ENCODE data around the gene CKB.

CKB gene

GRCh38 chr14:103522649-103523574, at the start of gene CKB:
TSS of gene CKB (minus strand) at chr14:103522830. CDS start at chr14:103522493, 337 bp downstream.
- peak; percentile 45 for DNase-seq

- no peak for DNase-seq
These were observed 46.8 kb upstream of the CKB start for GRCh38 chr14:103569408-103569807.

DNA sequence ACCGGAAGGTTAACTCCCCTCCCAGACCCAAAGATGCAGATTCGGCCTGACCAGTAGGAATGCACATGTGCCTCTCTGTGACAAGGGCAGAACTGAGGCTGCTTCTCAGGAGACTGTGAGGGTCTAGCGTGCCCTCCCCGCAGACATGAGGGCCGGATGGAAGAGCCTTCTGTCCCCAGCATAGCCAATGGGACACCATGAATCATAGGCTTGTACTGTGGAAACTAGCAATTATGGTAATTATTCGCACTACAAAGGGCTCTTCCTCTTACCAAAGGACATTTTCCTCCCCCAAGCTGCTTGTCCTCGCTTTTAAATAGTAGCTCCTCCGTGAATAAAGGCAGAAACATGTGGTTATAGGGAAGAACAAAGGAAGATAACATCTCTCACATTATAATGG, 46.3 kb upstream of the CKB start:
- no peak for DNase-seq

DNA sequence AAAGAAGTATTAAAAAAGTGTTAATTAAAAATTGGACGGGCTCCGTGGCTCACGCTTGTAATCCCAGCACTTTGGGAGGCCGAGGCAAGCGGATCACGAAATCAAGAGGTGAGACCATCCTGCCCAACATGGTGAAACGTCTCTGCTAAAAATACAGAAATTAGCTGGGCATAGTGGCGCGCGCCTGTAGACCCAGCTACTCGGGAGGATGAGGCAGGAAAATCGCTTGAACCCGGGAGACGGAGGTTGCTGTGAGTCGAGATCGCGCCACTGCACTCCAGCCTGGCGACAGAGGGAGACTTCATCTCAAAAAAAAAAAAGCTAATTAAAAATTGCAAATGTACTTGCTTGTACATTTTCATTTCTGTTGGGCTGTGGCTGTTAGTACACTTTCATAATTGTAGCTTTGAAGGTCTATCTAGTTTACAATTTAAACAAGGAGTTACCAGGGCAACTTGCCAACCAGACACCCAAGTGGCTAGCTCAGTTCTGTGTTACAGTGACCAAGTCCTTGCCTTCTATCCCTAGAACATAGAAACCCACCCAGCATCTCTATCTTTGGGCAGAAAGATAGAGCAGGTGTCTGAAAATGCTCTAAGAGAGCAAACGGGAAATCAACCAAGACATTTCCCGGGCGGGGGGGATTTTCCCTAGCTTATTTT, 41.3 kb upstream of the CKB start:
- no peak for DNase-seq

DNA sequence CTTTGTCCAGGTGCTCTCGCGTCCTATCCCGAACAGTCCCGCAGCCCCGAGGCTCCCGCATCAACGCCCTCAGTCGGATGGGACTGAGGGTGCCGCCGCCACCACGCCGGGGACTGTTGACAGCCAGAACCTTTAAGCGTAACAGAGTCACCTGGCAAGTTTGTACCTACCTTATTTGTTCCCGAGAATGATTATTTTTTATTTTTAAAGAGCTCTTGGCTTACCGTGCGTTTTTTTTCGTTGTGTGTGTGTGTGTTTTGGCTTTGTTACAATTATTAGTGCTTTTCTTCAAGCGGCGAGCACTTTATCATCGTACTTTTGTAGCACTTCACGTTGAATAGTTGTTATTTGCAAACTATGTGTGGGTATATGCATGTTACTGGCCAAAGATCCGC, 40.6 kb upstream of the CKB start:
- DNase-seq, result no peak

DNA sequence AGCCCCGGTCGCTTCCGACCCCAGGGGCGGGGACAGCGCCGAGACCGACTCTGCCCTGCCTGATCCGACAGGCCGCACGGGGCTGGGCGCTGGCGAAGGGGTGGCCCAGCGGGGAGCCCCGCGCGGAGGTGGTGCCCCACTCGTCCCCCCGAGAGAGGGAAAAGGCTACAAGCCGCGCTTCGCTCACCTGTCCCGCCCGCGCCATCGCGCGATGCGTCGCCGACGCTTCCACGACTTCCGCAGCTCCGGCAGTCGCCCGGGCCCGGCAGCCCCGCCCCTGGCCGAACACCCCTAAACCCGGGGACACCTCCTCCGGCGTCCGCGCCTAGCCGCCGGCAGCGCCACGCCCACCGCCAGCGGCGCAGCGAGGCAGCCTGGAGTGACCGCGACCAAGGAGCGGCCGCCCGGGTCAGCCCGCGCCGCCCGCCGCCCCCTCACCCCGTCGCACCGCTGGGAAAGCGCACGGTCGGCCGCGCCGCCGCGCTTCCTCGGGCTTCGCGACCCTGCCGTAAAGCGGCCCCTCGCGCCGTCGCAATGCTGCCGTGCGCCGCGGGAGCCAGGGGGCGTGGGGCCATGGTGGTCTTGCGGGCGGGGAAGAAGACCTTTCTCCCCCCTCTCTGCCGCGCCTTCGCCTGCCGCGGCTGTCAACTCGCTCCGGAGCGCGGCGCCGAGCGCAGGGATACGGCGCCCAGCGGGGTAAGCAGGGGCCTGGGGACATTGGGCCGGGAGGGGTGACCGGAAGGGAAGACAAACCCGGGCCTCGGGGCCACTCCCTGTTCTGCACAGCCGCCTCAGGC, 40.0 kb upstream of the CKB start, which contains the start of the genes BAG5 and COA8:
Gene BAG5, minus strand, starts transcription at position 229 of the 797 bp plus-strand sequence. CDS start 1,493 bp downstream, outside the sequence.
Gene COA8, plus strand, starts transcription at position 532 of the 797 bp plus-strand sequence. Its CDS starts 42 bp downstream, at position 574.
- peak; percentile 81 for DNase-seq

DNA sequence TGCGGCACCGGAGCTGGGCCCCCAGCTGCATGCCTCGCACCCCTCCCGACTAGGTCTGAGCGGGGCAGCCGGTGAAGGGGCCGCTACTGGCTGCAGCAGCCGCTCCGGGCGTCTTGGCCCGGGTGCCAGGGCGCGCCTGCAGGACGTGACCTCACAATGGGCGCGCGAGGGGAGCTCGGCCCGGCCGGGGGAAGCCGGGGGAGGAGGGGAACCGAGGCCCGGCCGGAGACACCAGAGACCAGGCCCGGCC, 39.5 kb upstream of the CKB start:
- DNase-seq, result no peak

GRCh38 chr14:103561381-103562178, 39.0 kb upstream of the CKB start:
- DNase-seq, result peak; percentile 28

DNA sequence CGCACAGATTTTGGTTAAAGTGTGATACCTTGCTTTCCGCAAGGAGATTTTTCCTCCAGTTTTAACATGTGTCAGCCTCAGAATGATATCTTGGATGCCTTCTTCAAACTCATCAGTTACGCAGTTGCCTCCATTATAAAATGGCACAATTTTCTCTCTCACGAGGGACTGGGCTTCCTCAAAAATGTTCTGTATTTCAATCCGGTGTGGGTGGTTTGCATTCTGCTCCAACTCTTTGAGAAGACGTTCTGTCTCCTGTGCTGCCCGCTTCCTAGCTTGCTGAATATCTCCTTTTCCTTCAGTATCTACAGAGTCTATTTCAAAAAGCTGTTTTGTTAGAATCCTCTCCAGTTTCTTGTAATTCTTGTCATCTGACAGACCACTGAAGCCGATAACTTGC, 38.1 kb upstream of the CKB start:
- no peak for DNase-seq

- DNase-seq, result no peak
These were observed 37.1 kb upstream of the CKB start for GRCh38 chr14:103559766-103560165.

DNA sequence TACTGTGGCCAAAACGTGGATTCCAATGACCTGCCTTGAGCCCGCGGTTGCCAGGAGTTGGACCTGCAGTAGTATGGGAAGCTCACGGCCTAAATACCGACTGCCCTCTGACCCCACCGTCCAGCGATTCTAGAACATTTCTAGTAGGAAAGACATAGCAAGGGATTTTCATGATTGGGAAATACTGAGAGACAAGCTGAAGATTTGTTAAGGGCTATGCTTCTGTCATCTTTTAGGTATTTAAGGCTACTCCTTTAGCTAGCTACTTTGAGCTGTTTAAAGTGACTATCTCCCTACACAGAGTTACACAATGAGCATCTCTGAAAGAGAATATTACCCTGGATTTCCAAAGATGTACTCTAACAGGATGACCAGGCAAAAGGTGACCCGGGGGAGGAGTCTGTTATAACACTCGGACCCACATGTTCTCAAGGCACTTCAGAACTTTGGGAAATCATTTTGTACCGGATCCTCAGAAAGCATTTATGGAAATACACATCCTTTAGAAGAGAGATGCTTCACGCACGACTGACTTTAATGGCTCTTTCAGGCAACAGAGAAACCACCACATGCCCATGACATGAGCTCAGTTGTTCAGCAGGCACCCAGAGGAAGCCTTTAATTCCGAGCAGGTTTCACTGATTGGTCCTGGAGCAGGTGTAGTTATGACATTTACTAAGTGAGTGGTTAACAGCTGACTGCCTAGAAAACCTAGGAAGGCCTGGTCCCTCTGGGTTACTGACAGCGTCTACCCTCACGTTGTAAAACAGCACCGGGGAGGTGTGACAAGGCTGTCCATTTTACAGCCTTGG, 35.6 kb upstream of the CKB start:
- DNase-seq, result peak; percentile 11

GRCh38 chr14:103556946-103557758, 34.5 kb upstream of the CKB start:
- no peak for DNase-seq

GRCh38 chr14:103555559-103556337, 33.1 kb upstream of the CKB start:
- DNase-seq, result no peak

DNA sequence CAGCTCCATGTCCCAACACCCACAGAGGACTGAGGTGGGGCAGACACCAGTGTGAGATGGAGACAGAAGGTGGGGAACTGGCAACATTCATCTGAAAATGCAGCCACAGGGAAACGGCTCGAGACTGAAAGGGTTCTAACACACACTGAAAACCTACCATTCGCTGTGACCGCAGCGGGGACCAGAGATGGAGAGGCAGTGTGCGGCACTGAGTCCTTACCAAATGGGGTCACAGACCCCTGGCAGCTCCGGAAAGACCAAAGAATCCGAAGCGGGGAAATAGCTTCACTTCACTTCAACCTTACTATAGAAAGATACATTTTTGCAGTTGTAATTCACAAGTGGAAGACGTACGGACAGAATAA, 30.2 kb upstream of the CKB start:
- DNase-seq, result no peak

GRCh38 chr14:103552011-103552845, 29.6 kb upstream of the CKB start:
- no peak for DNase-seq

DNA sequence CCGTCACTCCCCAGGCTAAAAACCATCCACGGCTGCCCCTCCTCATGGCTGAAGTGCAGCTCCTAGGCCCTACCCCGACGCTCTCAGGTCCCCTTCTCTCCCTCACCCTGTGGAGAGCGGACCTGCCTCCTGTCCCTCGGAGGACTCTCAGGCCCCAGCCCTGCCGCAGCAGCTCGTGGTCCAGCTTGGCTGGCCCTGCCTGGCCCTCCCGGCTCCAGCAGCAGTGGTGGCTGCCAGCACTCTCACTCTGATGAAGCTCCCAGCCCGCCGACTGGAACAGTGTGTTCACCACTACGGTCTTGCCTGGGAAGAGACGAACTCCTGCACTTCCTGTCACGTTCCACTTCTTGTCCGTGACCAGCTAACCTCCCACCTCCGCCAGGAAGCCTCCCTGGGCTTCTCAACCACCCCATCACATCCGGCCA, 28.7 kb upstream of the CKB start:
- DNase-seq, result no peak

DNA sequence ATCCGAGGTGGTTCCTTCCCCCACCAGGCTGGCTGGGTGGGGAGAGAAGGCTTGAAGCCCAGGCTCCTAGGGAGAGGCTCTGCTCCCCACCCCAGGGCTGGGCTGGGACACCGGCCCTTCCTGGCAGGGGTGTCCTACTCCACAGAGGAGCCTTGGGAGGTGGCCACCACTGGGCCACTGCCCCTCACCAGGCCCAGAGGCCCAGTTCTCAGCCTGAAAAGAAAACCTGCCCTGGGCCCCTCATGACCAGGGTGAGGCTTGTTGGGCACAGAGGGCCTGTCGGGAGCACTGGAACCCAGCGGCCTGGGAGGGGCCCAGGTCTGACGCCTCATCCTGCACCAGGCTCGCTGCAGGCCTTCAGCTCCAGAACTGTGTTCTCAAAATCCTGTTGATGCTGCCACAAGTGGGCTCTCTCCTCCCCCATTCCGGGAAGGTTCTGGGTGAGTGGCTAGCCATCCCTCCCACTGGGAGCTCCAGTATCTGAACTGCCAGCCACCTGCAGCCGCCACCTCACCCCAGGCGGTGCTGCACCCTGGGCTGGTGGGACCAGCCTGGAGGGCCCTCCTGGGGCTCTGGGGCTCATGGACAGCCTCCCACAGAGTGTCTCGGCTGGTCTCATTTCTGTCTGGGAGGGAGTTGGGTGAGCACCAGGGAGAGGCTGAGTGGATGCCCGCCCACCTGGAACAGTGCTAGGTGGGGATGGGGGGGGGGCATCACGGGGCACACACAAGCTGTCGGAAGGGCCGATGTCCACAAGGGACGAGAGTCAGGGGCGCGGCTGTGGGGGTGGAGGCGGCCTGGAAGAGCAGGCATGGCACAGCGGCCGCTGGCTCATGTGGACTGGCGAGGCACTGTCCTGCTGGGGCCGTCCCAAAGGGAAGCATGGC, 28.1 kb upstream of the CKB start:
- no peak for DNase-seq

Data from fibroblast of skin of right quadriceps (primary cell).